Measurements from ENCODE around the gene SIN3B.

SIN3B gene

DNA sequence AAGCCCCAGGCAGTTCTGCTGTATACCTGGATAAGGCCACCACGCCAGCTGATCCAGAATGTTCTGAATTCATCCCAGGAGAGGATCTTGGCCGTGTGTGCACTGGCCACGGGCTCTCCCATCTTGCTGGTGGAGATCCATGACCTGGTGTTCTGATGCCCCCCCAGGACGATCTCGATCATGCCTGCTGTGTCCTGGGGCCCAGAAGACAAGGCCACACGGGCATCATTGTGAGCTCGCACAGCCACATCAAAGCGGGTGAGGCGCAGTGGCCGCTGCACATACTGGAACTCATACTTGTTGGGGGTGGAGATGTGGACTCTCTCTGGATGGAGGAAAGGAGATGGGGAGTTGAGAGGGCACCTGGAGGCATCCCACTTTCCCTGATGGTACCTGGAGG lies 99.7 kb downstream of the SIN3B start:
- no peak overlapping the region for H3K4me3 ChIP-seq (ENCODE audit: low read length)

More for the DNA sequence above, 99.7 kb downstream of the SIN3B start:
- Histone ChIP-seq H3K4me1 (ENCODE audit: low read length) (no peaks in the 10 kb centered on the region), H3K9ac (ENCODE audit: low read length) (no peak overlapping the region), H3F3A (ENCODE audit: insufficient read depth, low read length) (no peaks in the 10 kb centered on the region), H3K9me3 (replicated peaks; ENCODE audit: insufficient read depth, low read length) (no peaks in the 10 kb centered on the region), H4K20me1 (ENCODE audit: insufficient read depth, low read length) (no peaks in the 10 kb centered on the region), H3K27me3 (replicated peaks; ENCODE audit: insufficient read depth, low read length) (peaks cover 80% of the 10 kb centered on the region), H3K9me2 (replicated peaks; ENCODE audit: insufficient read depth, low read length) (no peaks in the 10 kb centered on the region), H2AFZ (ENCODE audit: low read length) (no peak overlapping the region), H3K79me2 (ENCODE audit: low read length) (no peaks in the 10 kb centered on the region), H3K4me2 (ENCODE audit: low read depth, low read length) (no peak overlapping the region), H3K36me3 (replicated peaks; ENCODE audit: insufficient read depth, low read length) (no peaks in the 10 kb centered on the region), H3K27ac (ENCODE audit: low read length) (no peak overlapping the region)
- no peak for DNase-seq
- TF ChIP-seq EZH2 (optimal IDR thresholded peaks at IDR 0.05; ENCODE audit: low read depth, low read length) (no peak), EZH2phosphoT487 (IDR thresholded peaks at IDR 0.05; ENCODE audit: low read length) (no peak)
- TF ChIP-seq, protein P1, sequence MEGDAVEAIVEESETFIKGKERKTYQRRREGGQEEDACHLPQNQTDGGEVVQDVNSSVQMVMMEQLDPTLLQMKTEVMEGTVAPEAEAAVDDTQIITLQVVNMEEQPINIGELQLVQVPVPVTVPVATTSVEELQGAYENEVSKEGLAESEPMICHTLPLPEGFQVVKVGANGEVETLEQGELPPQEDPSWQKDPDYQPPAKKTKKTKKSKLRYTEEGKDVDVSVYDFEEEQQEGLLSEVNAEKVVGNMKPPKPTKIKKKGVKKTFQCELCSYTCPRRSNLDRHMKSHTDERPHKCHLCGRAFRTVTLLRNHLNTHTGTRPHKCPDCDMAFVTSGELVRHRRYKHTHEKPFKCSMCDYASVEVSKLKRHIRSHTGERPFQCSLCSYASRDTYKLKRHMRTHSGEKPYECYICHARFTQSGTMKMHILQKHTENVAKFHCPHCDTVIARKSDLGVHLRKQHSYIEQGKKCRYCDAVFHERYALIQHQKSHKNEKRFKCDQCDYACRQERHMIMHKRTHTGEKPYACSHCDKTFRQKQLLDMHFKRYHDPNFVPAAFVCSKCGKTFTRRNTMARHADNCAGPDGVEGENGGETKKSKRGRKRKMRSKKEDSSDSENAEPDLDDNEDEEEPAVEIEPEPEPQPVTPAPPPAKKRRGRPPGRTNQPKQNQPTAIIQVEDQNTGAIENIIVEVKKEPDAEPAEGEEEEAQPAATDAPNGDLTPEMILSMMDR (IDR thresholded peaks at IDR 0.05; ENCODE audit: low read length) = no peak
